Measurements from ENCODE around the gene CMBL. TPM values are rescaled to one million over a fixed set of nuclear protein-coding genes. Genes with fewer than 3 reads are reported as not detected.

The CMBL gene
- total RNA-seq, 1 donor from 2014 or later, result 0.75 TPM

GRCh38 chr5:10262995-10263394 lies 44.7 kb downstream of the CMBL start:
- Histone ChIP-seq H3K4me1 (no peaks in the 10 kb centered on the region), H3K36me3 (peaks cover 63 to 76% of the 10 kb centered on the region in 2 donors), H3K27ac (no peak overlapping the region), H3K27me3 (no peaks in the 10 kb centered on the region), H3K4me3 (no peak overlapping the region), H3K9me3 (no peaks in the 10 kb centered on the region)
- no peak for TF ChIP-seq CTCF (IDR thresholded peaks at IDR 0.05)
- intact Hi-C loops (cut with DNase I), result no loop called here
- no peak for DNase-seq (ENCODE audit: low spot score in 2 of 2)

DNA sequence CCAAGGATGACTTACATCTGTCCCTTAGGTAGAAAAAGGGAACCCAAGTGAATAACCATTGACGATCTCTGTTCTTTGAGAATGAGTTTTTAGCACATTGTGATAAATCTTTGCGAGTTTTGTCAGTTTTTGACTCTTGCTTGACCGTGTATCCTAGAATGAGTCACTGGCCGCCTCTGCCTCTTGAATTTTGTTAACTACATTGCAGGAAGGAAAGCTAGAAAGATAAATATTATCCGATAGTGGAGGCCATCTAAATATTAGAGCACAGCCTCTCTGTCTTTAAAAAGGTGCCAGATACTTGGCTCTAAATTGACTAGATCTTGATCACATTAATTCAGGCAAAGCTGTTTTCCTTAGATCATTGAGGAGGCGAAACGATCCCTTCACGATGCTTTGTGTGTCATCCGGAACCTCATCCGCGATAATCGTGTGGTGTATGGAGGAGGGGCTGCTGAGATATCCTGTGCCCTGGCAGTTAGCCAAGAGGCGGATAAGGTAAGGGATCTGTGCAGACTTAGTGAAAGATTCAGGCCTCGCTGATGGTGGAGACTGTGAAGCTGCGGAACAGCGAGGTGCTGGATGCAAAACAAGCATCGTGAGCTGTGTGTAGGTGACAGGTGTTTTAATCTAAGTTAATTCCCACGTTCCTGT lies 45.5 kb downstream of the CMBL start:
- H3K36me3 ChIP-seq, result peaks cover 70 to 84% of the 10 kb centered on the region in 2 donors
- no peaks in the 10 kb centered on the region for H3K27me3 ChIP-seq
- intact Hi-C loops (cut with DNase I), result no loop called here
- TF ChIP-seq CTCF (IDR thresholded peaks at IDR 0.05), result no peak
- no peak for DNase-seq (ENCODE audit: low spot score in 2 of 2)
- H3K4me3 ChIP-seq, result no peak overlapping the region
- H3K27ac ChIP-seq, result no peak overlapping the region
- no peaks in the 10 kb centered on the region for H3K9me3 ChIP-seq
- H3K4me1 ChIP-seq, result no peaks in the 10 kb centered on the region

DNA sequence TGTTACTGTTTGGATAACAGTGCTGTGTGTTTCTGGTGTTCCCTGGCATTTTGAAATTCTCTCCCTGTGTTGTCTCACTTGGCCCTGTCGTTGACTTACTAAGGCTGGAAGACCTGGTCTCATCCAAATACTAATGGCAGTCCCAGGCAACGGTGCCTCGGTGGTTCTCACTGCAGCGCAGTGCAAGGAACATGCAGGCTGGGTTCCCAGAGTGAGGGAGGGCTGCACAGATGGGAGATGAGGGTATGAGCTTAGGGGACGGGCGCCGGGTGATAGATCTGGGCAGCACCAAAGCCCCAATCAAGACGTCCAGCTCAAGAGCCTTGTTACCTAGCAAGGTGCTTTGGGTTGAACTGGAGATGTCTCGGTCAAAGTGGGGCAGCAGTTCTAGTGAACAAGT lies 46.6 kb downstream of the CMBL start:
- no peak for DNase-seq (ENCODE audit: low spot score in 2 of 2)
- H3K27me3 ChIP-seq, result no peaks in the 10 kb centered on the region
- intact Hi-C loops (cut with DNase I), result no loop called here
- H3K36me3 ChIP-seq, result peaks cover 82 to 96% of the 10 kb centered on the region in 2 donors
- no peak overlapping the region for H3K27ac ChIP-seq
- no peak overlapping the region for H3K4me3 ChIP-seq
- no peak for TF ChIP-seq CTCF (IDR thresholded peaks at IDR 0.05)
- H3K9me3 ChIP-seq, result no peaks in the 10 kb centered on the region
- H3K4me1 ChIP-seq, result no peaks in the 10 kb centered on the region

GRCh38 chr5:10259899-10260298 lies 47.8 kb downstream of the CMBL start:
- intact Hi-C loops (cut with DNase I), result loop anchor here (10.0 kb wide), 1 partner anchor 505 kb away; the partner anchor contains the start of gene DAP
- no peaks in the 10 kb centered on the region for H3K27me3 ChIP-seq
- no peak for TF ChIP-seq CTCF (IDR thresholded peaks at IDR 0.05)
- H3K9me3 ChIP-seq, result no peaks in the 10 kb centered on the region
- no peak overlapping the region for H3K27ac ChIP-seq
- DNase-seq (ENCODE audit: low spot score in 2 of 2), result no peak
- peaks cover 86 to 100% of the 10 kb centered on the region in 2 donors for H3K36me3 ChIP-seq
- no peak overlapping the region for H3K4me3 ChIP-seq
- H3K4me1 ChIP-seq, result no peaks in the 10 kb centered on the region

DNA sequence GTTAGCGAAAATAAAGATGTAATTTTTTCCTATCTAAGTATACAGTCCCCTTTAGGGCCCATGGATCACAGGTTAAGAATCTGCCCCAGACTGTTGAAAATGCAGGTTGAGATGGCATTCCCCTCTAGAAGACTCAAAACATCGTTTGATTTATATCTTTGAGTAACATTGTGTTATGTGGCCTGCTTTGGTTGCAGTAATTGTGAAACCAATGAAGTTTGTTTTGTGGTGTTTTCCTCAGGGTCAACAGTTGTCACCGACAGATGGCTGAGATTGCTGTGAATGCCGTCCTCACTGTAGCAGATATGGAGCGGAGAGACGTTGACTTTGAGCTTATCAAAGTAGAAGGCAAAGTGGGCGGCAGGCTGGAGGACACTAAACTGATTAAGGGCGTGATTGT lies 49.8 kb downstream of the CMBL start:
- intact Hi-C loops (cut with DNase I), result loop anchor here (10.0 kb wide), 1 partner anchor 507 kb away; the partner anchor contains the start of gene DAP
- H3K36me3 ChIP-seq, result peaks cover 74 to 87% of the 10 kb centered on the region in 2 donors

More for the DNA sequence above, 49.8 kb downstream of the CMBL start:
- no peaks in the 10 kb centered on the region for H3K27me3 ChIP-seq
- no peak for TF ChIP-seq CTCF (IDR thresholded peaks at IDR 0.05)
- no peak for DNase-seq (ENCODE audit: low spot score in 2 of 2)
- no peaks in the 10 kb centered on the region for H3K9me3 ChIP-seq
- H3K4me3 ChIP-seq, result no peak overlapping the region
- no peak overlapping the region for H3K27ac ChIP-seq
- no peaks in the 10 kb centered on the region for H3K4me1 ChIP-seq
